Measurements from ENCODE around the gene WDTC1.

DNA sequence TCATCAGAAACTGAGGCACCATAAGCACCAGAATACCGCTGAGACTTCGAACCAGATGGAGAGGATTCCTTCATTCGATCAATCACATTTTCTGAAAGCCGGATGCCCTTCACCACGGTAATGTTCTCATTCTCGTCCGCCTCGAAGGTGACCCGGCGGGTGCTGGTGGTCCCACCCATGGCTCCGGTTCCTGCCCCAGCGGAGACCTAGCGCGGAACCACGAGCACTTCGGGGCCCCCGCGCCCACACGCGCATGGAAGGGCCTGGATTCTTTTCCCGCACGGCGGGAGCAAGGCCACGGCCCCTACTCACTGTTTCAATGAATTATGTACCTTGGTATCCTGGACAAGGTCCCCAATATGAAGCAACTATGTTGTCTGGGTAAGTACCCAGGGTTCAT is 33.1 kb upstream of the WDTC1 start:
- TF ChIP-seq, protein P1, sequence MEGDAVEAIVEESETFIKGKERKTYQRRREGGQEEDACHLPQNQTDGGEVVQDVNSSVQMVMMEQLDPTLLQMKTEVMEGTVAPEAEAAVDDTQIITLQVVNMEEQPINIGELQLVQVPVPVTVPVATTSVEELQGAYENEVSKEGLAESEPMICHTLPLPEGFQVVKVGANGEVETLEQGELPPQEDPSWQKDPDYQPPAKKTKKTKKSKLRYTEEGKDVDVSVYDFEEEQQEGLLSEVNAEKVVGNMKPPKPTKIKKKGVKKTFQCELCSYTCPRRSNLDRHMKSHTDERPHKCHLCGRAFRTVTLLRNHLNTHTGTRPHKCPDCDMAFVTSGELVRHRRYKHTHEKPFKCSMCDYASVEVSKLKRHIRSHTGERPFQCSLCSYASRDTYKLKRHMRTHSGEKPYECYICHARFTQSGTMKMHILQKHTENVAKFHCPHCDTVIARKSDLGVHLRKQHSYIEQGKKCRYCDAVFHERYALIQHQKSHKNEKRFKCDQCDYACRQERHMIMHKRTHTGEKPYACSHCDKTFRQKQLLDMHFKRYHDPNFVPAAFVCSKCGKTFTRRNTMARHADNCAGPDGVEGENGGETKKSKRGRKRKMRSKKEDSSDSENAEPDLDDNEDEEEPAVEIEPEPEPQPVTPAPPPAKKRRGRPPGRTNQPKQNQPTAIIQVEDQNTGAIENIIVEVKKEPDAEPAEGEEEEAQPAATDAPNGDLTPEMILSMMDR (IDR thresholded peaks at IDR 0.05 in 8 of 11, conservative IDR thresholded peaks at IDR 0.05 in 3 of 11), result no peak
- no peak for TF ChIP-seq POLR2AphosphoS5 (IDR thresholded peaks at IDR 0.05)

All from spleen (tissue), 7 donors.